Right lung (tissue), 5 donors: ENCODE data around the gene ELK3. TPM values are rescaled to one million over a fixed set of nuclear protein-coding genes. Genes with fewer than 3 reads are reported as not detected.

Source experiments
- DNase-seq, 2 donors: peaks; one replicate each; pipeline ENCODE4 v3.0.0-alpha.2; 2013
- polyA plus RNA-seq, 5 donors: library from polyadenylated mRNA; unstranded; fragments of 120-200 nt; gene quantifications; one replicate each; pipeline versions ENCODE4 v1.2.1 to v1.2.3, GENCODE V29; 2013; ENCODE audit warnings: inconsistent platforms in 1 of 5, low replicate concordance in 1 of 5; ENCODE audit not compliant: insufficient read length in 5 of 5, insufficient read depth in 1 of 5

Gene ELK3
- polyA plus RNA-seq, 5 donors: 67.1 to 81.0 (median 78.6) TPM

DNA sequence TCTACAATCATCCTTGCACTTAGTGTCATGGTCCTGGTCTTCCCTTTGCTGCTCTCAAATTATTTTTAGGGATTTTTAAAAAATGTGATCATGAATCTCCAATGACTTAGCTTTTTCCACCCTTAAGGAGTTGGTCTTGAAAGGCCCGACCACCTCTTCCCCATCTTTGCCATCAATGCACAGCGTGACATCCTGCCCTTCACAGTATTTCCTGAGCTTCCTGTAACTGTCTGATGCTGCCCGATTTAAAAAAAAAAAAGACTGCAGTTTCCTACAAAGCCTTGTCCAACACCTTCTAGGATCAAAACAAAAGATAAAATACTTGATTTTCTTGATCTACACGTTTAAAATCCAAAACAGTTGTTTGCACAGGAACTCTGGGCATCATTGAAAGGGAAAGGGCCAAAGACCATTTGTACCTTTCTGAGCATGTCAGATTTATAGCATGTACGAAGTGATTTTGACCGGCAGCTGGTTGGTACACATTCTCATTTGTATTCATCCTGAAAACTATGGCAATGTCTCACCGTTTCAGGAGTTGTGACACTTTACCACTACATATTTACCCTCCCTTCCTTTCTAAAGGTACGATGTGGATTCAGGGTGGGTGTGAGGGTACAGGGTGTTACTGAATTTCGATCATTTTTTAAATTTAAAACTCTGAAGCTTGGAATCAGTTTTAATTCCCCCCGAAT is 7.4 kb upstream of the ELK3 start:
- DNase-seq: no peak

DNA sequence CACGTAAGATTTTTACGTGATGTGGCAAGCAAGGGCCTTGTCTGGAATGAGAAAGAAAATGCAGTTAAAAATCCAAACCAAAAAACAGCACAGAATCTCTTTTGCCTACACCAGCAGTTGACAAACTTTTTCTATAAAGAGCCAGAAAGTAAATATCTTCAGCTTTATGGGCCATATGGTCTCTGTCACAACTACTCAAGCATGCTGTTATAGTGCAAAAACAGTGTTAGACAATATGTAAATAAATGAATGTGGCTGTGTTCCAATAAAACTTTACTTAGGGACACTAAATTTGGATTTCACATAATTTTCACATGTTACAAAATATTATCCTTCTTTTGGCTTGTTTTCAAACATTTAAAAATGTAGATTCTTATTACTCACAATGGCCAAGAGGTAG is 6.2 kb upstream of the ELK3 start:
- peak; percentile 76 to 82 for DNase-seq

DNA sequence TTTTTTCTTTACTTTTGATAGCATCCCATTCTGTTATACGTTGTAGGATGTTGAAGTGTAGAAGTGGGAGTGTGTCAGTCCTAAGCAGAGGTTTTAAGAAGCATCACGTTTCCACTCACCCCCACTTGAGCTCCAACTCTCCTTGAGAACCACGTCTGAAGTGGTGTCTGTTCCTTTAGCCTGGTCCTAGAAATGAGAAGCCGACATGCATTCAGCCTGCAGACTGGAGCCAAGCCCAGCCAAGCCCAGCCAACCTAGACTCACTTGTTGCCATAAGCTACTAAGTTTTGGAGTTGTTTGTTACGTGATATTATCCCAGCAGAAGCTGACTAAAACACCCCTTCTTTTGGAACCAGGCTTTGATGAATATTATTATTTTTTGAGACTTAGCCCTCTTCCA is 4.4 kb upstream of the ELK3 start:
- no peak for DNase-seq

DNA sequence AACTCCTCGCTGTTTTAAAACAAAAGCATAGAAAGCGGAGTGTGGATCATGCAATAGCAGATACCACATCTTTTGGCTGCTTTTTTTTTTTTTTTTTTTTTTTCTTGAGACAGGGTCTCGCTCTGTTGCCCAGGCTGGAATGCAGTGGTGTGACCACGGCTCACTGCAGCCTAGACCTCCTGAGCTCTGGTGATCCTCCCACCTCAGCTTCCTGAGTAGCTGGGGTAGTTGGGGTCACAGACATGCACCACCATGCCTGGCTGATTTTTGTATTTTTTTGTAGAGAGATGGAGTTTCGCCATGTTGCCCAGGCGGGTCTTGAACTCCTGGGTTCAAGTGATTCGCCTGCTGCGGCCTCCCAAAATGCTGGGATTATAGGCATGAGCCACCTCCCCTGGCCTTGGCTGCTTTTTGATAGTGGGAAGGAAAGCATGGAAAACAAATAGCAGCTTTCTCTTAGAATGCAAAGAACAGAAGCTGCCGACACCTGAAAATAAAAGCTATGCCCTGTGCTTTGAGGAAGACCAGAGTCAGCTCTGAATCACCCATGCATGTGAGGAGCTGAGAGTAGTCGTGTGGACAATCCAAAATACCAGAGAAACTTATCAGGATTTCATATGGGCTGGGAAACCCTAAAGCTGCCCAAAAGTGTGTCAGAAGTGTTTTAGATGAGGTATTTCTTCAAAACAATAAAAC is 3.6 kb upstream of the ELK3 start:
- no peak for DNase-seq

DNA sequence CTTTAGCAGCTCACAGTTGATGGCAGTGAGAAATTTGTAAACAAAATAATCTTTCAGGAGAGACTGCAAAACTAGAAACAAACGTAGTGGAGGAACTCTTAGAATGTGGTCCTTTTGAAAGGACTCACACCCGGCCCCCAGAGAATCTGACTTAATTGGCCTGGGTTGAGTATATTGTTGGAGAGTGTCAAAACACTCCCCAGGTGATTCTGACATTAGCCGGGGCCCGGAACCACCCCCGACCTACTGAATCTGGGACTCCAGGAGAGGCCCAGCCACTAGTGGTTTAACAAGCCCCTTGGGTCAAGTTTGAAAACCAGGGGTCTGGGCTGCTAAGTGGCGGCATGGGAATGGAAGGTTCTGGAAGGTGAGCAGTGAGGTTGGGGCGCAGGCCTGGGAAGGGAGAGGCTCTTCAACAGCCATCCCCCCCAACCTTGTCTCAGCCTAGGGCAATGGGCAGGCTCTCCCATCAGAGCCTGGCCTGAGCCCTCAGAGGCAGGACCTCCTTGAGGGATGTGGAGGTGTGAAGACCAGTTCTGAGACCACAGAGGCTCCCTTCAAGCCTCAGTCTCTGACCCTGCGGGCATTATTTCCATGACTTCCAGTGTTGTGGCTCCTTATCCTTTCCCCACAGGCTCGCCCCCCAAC is 1.1 kb upstream of the ELK3 start:
- no peak for DNase-seq

DNA sequence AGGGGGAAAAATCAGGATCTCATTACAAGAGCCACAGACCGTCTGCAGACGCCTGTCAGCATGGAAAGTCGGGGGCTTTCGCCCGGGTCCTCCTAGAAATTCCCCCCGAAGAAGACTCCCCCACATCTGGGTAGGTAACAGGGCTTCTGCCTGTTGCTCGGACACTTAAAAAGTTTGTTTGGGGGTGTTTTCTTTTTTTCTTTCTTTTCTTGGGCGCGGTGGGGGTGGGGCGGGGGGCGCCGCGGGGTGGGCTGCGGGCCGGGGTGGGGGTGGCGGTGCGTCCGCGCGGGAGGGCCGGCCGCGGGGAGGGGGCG is 358 bp downstream of the ELK3 start:
- no peak for DNase-seq

DNA sequence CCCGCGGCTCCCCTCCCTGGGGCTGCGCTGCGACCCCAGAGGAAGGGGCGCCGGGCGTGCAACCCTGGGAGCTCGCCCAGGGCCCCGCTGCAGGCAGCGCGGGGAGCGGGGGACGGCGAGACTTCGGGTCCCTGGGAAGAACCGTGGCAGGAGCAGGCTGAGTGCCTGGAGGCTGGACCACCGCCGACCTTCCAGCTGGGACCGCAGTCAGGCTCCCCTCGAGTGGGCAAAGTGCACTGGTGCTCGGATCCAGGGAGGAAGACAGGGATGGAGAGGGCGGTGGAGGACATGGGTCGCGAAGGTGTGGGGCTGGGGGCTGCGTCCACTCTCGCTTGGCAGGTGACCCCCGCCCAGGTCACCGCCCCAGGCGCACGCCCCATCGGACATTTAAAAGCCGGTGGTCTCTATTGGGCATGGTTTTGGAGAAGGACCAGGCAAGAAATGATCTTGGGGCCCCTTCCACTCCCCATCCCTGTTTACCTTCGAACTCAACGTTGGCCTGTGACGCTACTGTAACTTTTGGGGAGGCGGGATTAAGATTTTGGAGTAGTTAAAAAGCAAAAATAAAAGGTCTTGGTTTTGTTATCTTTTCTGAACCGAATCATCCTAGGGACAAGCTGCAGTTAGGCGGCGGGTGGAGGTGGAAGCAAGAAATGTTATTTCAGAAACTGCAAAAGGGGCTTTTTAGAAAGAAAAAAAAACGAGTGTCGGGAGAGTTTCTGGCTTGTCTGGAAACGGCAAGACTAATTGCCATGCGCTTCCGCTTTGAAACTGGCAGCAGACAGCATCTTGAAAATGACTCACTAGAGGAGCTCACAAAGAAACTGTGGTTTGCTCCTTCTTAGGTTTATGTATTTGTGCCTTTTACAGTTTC is 1.0 kb downstream of the ELK3 start:
- peak in 1 of 2 donors; percentile 50 for DNase-seq

DNA sequence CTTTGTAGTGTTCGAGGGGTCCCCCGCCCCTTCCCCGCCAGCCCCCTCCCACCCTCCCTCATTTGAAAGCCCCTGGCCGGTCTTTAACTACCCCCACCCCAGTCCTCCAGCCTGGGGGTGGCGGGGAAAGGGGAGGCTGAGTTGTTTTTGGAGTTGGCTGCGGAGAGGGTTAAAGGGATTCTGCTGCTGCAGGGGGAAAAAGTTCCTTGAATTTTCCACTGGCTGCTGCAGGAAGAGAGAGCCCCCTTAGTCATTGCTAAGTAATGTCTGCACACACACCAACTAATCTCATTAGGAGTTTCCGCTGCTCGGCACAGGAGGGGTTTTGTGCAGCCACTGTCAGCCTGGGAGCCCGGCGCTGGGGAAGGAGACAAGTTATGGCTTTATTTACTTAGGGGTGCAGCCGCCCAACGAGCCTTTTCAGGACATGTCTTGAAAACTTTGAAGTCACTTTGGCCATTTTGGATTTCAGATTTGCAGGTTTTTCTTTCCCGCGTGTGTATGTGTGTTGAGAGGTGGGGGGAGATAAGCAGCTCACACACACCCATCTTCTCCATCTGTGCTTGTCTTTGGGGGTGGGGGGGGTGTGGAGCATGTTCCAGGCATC is 1.8 kb downstream of the ELK3 start:
- peak in 1 of 2 donors; percentile 36 for DNase-seq

DNA sequence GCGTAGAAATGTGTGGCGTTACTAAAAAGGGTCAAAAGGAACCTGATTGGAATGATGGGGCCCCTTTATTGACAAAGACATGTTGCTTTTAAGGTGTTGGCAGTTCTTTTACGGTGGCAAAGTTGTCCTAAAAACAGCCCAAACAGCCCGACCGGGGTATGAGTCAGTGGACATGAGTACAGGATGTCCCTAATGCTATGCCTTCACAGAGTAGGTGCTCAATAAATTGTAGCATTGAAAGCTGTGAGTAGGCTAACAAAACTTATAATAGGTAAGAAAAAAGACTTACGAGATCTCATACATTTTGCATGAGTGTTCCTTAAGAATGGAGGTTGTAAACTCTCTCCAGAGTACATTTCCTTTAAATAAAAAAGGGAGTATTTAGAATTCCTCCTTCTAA is 2.6 kb downstream of the ELK3 start:
- DNase-seq: no peak

DNA sequence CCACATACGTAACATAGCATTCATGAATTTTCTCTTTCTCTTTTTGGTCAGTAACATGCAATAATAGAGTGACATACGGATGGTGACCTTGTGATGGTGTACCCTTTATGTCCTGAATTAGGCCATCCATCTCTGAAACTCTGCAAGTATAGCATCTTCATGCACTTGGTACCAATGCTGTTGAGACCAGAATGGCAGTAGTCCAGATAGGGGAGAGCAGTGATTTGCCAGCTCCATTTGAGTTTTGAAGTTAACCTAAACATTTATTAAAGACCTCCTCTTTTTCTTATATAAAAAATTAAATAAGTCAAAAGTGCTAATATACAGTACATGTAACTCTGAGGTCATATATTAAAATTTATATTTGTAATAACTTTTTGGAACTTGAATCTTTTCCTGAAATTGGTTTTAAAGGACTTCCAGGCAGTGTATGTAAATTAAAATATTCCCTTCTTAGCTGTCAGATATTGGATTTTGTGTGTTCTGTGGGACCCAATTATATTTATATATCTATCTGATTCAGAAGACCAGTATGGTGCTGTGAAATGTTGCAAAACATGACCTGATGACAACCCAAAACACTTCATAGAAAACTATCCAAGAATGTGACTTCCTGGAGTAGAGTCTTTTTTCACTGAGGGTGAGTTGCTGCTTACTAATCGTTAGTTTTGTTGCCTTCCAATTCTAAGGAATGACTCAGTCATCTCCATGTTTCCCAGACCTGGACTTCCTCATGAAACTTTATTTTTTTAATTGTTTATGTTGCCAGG is 3.5 kb downstream of the ELK3 start:
- no peak for DNase-seq

DNA sequence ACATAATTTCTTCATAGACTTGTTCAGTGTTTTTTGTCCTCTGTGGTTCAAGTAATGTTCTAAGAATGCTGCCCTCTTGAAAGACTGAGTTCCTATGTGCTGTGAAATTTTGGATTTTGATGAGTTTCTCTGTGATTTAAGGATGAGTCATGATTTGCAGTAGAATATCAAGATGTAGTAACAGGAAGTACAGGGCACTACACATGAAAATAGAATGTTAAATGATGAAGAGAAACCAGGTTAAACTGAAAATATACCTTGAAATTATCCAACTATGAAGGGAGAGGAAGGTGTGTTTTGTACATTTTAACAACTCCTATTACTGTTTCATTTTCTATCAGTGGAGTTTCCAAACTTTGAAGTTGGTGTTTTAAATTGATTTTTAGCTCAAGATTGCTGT is 4.8 kb downstream of the ELK3 start:
- DNase-seq: no peak

DNA sequence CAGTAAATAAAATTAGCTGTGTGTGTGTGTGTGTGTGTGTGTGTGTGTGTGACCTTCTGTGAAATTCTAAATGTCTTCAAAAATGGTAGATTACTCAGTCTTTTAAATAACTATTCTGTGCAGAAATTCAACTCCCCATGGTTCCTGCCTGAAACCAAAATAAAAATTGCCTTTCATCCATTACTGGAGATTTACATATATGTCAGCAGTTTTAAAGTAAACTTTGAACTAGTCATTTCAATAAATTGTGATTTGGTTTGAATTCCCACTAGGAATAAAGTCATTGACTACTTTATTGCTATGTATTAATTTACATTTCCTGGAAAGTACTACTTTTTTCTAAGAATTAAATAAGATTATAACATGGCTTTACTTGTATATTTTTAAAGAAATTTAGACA is 5.3 kb downstream of the ELK3 start:
- DNase-seq: no peak

DNA sequence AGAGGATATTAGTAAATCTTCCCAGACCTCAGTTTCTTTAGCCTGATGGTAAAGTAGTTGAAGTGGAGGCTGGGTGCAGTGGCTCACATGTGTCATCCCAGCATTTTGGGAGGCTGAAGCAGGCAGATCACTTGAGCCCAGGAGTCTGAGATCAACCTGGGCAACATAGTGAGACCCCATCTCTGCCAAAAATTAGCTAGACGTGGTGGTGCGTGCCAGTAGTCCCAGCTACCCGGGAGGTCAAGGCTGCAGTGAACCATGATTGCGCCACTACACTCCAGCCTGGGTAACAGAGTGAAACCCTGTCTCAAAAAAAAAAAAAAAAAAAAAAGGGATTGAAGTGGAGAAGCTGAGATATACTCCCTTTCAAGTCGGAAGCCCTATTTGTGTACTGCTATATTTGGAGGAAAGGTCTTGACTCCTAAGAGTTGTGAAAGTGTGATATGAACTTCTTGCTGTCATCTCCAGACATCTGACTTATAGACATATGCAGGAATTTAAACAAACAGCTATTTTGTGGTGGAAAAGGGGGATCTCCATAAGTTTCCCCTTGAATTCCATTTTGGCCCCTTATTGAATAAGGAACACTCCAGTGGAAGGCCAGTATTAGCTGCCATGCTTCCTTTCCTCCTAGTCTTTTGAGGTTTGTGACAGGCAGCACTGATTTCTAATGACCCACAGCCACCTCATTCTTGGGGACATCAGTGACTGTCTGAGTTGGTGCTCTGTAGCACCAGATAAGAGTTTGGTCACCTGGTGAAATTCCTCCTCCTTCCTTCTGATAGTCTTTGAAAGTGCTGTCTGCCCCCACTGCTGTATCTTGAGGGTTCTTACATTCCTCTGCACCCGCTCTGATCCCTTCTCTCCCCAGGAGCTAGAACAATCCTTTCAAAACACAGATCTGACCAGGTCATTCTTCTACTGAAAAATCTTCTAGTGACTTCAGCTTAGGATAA is 7.4 kb downstream of the ELK3 start:
- no peak for DNase-seq

DNA sequence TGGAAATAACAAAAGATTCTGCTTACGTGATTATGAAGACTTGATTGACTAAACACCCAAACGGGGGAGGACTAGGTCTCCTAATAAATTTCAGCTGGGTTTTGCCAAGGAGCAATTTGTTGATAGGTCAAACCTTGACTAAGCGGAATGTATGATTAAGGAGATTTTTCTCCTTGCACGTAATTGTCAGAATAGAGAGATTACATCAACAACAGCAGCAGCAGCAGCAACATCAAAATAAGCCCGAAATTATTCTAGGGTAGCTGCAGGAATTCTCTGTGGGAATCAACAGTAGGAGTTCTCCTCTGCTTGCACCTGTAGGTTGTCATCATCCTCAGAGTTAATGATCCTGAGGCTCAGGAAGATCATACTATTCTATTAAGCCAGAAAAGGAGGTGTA is 10.2 kb downstream of the ELK3 start:
- no peak for DNase-seq

DNA sequence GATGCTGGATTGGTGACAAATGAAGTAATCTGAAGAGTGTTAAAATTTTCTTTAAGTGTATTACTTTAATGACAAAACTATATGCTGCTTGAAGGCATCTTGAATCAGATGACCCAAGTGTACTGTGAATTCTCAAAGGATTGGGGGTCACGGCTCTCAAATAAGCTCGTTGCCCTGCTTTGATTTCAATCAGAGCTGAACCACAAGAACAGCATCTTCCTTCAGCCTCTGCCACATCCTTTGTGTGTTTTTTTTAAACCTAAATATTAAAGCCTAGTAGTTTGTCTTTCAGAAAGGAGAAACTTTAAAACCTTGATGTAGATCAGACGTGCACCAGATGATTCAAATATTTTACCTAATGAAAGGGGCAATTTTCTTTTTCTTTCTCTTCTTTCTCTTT is 11.7 kb downstream of the ELK3 start:
- no peak for DNase-seq

DNA sequence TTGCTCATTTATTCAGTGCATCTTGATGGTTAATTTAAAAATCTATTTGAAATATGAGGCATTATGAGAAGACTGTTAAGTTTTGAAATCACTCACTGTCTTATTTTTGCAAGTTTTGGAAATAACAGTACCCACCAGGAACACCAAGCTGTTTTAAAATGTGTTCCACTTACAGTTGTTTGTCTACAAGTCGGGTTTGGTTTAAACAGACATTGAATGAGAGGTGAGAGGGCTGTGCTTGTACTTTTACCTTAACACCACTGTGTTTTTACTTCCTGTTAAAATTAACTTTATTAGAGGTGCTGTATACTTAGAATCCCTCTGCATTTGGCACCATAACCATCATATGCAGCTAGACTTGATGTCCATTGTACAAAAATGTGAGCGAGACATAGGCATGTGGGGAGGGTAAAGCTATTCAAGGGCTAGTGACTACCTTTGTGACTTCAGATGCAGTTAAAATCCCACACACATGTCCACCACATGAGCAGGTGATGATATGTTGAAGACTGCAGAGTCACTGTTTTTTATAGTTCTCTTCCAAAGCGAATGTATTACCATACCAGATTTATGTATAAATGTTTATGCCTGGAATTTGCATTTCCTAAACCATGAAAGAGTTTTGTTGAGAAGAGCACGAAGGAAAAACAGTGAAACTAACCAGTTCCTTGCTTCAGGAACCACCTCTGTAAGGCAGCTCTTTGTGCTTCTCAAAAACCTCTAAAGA is 12.9 kb downstream of the ELK3 start:
- DNase-seq: no peak

DNA sequence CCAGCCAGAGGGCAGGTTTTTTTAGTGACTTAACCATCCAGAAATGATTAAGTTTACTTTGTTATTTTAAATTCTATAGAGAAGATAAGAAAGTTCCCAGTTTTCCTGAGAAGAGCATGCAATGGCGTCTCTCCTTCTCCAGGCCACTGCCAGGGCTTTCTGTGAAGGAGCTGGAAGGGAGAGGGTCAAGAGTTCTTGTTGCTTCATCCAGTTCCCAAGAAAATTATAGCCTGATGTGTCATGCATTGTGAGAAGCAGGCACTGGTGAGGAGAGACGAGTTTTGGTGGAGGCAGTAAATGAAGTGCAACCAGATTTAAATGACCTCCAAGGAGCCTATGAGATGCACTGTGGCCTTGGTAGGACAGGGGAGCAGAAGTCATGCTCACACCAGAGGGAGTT is 14.2 kb downstream of the ELK3 start:
- DNase-seq: no peak

DNA sequence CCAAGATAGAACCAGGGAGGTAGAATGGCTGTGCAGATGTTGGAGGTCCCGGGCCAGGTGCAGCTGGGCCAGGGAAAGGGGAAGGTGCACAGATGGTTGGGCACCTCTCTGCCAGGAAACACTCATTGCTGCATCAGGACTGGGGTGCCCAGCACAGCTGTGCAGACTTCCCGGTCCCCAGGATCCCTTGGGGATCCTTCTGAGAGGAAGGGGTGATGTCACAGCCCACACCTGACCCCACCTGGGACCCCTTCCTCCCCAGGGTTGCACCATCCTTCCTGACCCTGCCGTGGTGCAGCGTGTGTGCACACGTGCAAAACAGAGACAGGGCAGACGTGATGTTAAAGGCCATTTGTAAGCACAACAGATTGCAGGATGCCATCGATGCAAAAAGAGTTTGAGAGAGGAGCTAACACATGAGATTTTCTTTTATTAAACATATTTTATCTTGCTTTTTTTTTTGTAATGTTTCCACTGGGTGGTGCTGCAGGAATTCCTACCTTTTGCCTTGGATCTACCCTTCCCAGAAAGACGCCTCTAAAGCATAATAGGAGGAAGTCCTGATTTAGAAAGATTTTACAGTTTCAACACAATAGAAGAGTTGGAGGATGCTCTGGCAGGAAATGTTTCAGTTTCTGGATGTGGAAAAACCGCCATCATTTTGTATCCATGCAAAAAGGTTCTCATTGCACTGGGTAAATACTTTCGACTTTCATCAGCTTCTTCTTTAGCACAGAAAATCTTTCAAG is 14.8 kb downstream of the ELK3 start:
- no peak for DNase-seq
